B cell (primary cell): ENCODE data around the gene ARX. TPM values are rescaled to one million over a fixed set of nuclear protein-coding genes. Genes with fewer than 3 reads are reported as not detected.

Experiments
- ATAC-seq: fragments of 200-7000 bp; cut with Tn5 transposase; one replicate; pipeline ENCODE4 v1.10.0; 2021; ENCODE audit warnings: low read depth, mild to moderate bottlenecking, moderate number of reproducible peaks, moderate library complexity
- CTCF ChIA-PET: fragments of 350-600 bp; sonication (Branson Sonifier 250); formaldehyde crosslinking; loops from one replicate; lab custom pipeline; 2021; ENCODE audit warnings: antibody characterized with exemption, inconsistent platforms; lab: Charles Lee
- POLR2A ChIA-PET: fragments of 350-600 bp; sonication (Branson Sonifier 250); formaldehyde crosslinking; loops from one replicate; lab custom pipeline; 2021; ENCODE audit warnings: antibody characterized with exemption; lab: Charles Lee
- DNase-seq: peaks from one replicate; pipeline ENCODE4 v3.0.0; 2013
- H2AFZ ChIP-seq: 2 replicates; pipeline ENCODE4 v1.6.1; 2012; ENCODE audit warnings: mild to moderate bottlenecking, low read depth, low read length; ENCODE audit not compliant: insufficient read depth, poor library complexity, severe bottlenecking
- H3K27ac ChIP-seq, 2 donors: 1 replicate in 1 of 2; 2 replicates in 1 of 2; pipeline ENCODE4 v1.5.1; 2012 to 2013; ENCODE audit warnings: low read length in 2 of 2, mild to moderate bottlenecking in 2 of 2, moderate library complexity in 1 of 2
- H3K27me3 ChIP-seq, 4 experiments: fragments of 200-600 bp in 1 of 4; sonication (generic) in 1 of 4; replicated peaks in 1 of 4; 1 replicate in 2 of 4; 2 replicates in 2 of 4; pipeline versions ENCODE4 v1.6.1 to v1.7.0; 2013 to 2016; ENCODE audit warnings: low read length in 3 of 4, mild to moderate bottlenecking in 2 of 4, mixed read lengths in 1 of 4, moderate library complexity in 1 of 4; ENCODE audit not compliant: insufficient read depth in 4 of 4, control insufficient read depth in 3 of 4; ENCODE audit errors: control extremely low read depth in 1 of 4
- H3K36me3 ChIP-seq, 2 experiments: replicated peaks in 1 of 2; 1 replicate in 1 of 2; 2 replicates in 1 of 2; pipeline versions ENCODE4 v1.6.1 to v1.7.1; 2013; ENCODE audit warnings: low read length in 1 of 2; ENCODE audit not compliant: insufficient read depth in 2 of 2, control insufficient read depth in 1 of 2; ENCODE audit errors: control extremely low read depth in 1 of 2, extremely low read depth in 1 of 2
- H3K4me1 ChIP-seq, 2 donors: fragments of 200-600 bp in 1 of 2; sonication (generic) in 1 of 2; 1 replicate in 1 of 2; 2 replicates in 1 of 2; pipeline versions ENCODE4 v1.5.1 to v1.6.1; 2013 to 2017; ENCODE audit warnings: low read length in 2 of 2; ENCODE audit not compliant: control insufficient read depth in 2 of 2, insufficient read depth in 2 of 2
- H3K4me2 ChIP-seq: replicated peaks from 2 replicates; pipeline ENCODE3; 2012; ENCODE audit warnings: mild to moderate bottlenecking, low read depth, low read length; ENCODE audit not compliant: poor library complexity, severe bottlenecking
- H3K4me3 ChIP-seq, 5 experiments: fragments of 200-600 bp in 1 of 5; sonication (generic) in 1 of 5; 1 replicate in 3 of 5; 2 replicates in 2 of 5; pipeline versions ENCODE4 v1.5.1 to v1.7.0; 2011 to 2016; ENCODE audit warnings: low read length in 4 of 5, mild to moderate bottlenecking in 4 of 5, low read depth in 2 of 5, control low read depth in 1 of 5, moderate library complexity in 1 of 5; ENCODE audit not compliant: insufficient read depth in 1 of 5; ENCODE audit errors: control extremely low read depth in 1 of 5, extremely low read depth in 1 of 5
- H3K79me2 ChIP-seq: fragments of 200-600 bp; sonication (generic); one replicate; pipeline ENCODE4 v1.6.0; 2016; ENCODE audit warnings: low read length; ENCODE audit not compliant: control insufficient read depth, insufficient read depth
- H3K9ac ChIP-seq: fragments of 200-600 bp; sonication (generic); 2 replicates; pipeline ENCODE4 v1.6.1; 2017; ENCODE audit warnings: mild to moderate bottlenecking, low read length, moderate library complexity
- H3K9me3 ChIP-seq, 3 donors: one replicate each; pipeline versions ENCODE4 v1.6.1 to v1.7.1; 2013; ENCODE audit warnings: low read length in 2 of 3; ENCODE audit not compliant: control insufficient read depth in 2 of 3, insufficient read depth in 1 of 3; ENCODE audit errors: control extremely low read depth in 1 of 3
- H4K20me1 ChIP-seq: 2 replicates; pipeline ENCODE4 v1.6.0; 2012; ENCODE audit warnings: mild to moderate bottlenecking, low read length; ENCODE audit not compliant: insufficient read depth, control insufficient read depth, poor library complexity, severe bottlenecking
- H3K27ac Mint-ChIP-seq: one replicate; pipeline ENCODE4 v1.8.0; 2021; ENCODE audit warnings: mixed read lengths
- H3K27me3 Mint-ChIP-seq: one replicate; pipeline ENCODE4 v1.8.0; 2021; ENCODE audit warnings: mixed read lengths
- H3K4me1 Mint-ChIP-seq: one replicate; pipeline ENCODE4 v1.8.0; 2021; ENCODE audit warnings: mixed read lengths
- H3K4me3 Mint-ChIP-seq: one replicate; pipeline ENCODE4 v1.8.0; 2021; ENCODE audit warnings: mixed read lengths
- H3K9me3 Mint-ChIP-seq: one replicate; pipeline ENCODE4 v1.8.0; 2022; ENCODE audit warnings: mixed read lengths; ENCODE audit not compliant: insufficient read depth
- CTCF ChIP-seq: fragments of 200-600 bp; IDR thresholded peaks from one replicate; pipeline ENCODE4 v1.8.0; 2022; ENCODE audit warnings: antibody characterized with exemption, mild to moderate bottlenecking
- EZH2 ChIP-seq: IDR thresholded peaks from 2 replicates; pipeline ENCODE4 v1.6.1; 2012; ENCODE audit warnings: borderline replicate concordance, low read depth, mild to moderate bottlenecking, moderate library complexity, low read length; ENCODE audit not compliant: insufficient read depth, poor library complexity, severe bottlenecking
- WGBS: methylation state at CpG from one replicate; pipeline ENCODE4 v1.1.5; 2013; ENCODE audit warnings: missing lambda C conversion rate; ENCODE audit not compliant: insufficient coverage; 5-methylcytosine and 5-hydroxymethylcytosine counted together
- intact Hi-C: fragments of 100-400 bp; cut with micrococcal nuclease; formaldehyde crosslinking; loops from one replicate; pipeline ENCODE4 v1.10.0; 2022
- polyA plus RNA-seq: library from polyadenylated mRNA; depleted of rRNA; stranded (reverse); fragments of >200 nt; gene quantifications from 2 replicates; pipeline ENCODE4 v1.2.3, GENCODE V29; 2012
- small RNA-seq: library from RNA; depleted of rRNA; stranded (forward); fragments of <200 nt; gene quantifications from one replicate; pipeline ENCODE3, GENCODE V24; 2012; ENCODE audit warnings: low replicate concordance, low read depth; ENCODE audit not compliant: insufficient read length
- total RNA-seq, 2 donors: library from RNA; stranded (reverse); fragments of 120-200 nt in 1 of 2; gene quantifications; 1 replicate in 1 of 2; 2 replicates in 1 of 2; pipeline versions ENCODE4 v1.2.3 to v1.2.4, GENCODE V29; 2013 to 2022

ARX gene
- total and polyA plus RNA-seq, 2 donors (not counting 1 experiment from before 2014, with no cell fraction given) = not detected

GRCh38 chrX:24954732-24955131 lies 61.0 kb downstream of the ARX start:
- H3K27ac Mint-ChIP-seq = no peak overlapping the region
- Histone ChIP-seq H2AFZ (no peak overlapping the region), H3K27ac (no peak overlapping the region), H3K9me3 (no peaks in the 10 kb centered on the region), H3K36me3 (no peaks in the 10 kb centered on the region), H4K20me1 (no peaks in the 10 kb centered on the region), H3K9ac (no peak overlapping the region), H3K27me3 (no peaks in the 10 kb centered on the region), H3K4me3 (no peak overlapping the region), H3K79me2 (no peaks in the 10 kb centered on the region), H3K4me1 (no peaks in the 10 kb centered on the region), H3K4me2 (no peak overlapping the region)
- WGBS = no CpG with 5 or more reads among the region's 2 CpGs
- no peak for ATAC-seq
- TF ChIP-seq CTCF = no peak
- no peak for TF ChIP-seq EZH2
- ChIA-PET POLR2A (no interaction called here), CTCF (no interaction called here)
- H3K4me3 Mint-ChIP-seq = no peak overlapping the region
- intact Hi-C loops = no loop called here
- no peak for DNase-seq
- no peaks in the 10 kb centered on the region for H3K4me1 Mint-ChIP-seq
- no peaks in the 10 kb centered on the region for H3K27me3 Mint-ChIP-seq
- no peaks in the 10 kb centered on the region for H3K9me3 Mint-ChIP-seq

Small RNAs within 50 kb of the gene (small RNA-seq; reads per million reads assigned to genes)
- gene RN7SL91P = not detected
